GM20000 (cell line): ENCODE data around the gene KREMEN1.

Experiments used
- DNase-seq: peaks from one replicate; pipeline ENCODE4 v3.0.0; 2012; ENCODE audit warnings: low spot score
- CTCF ChIP-seq: IDR thresholded peaks from 2 replicates; pipeline ENCODE4 v1.5.1; 2012; ENCODE audit warnings: mild to moderate bottlenecking, control low read depth; ENCODE audit errors: extremely low read depth, missing control alignments

KREMEN1 gene

GRCh38 chr22:29211066-29211465 lies 138.2 kb downstream of the KREMEN1 start:
- TF ChIP-seq CTCF, result no peak
- DNase-seq, result no peak

- TF ChIP-seq CTCF, result no peak
- DNase-seq, result no peak
These were observed 138.6 kb downstream of the KREMEN1 start for GRCh38 chr22:29211466-29211865.

GRCh38 chr22:29212743-29213142 lies 139.9 kb downstream of the KREMEN1 start:
- TF ChIP-seq CTCF, result no peak
- no peak for DNase-seq

GRCh38 chr22:29213493-29213892 lies 140.7 kb downstream of the KREMEN1 start:
- no peak for DNase-seq
- no peak for TF ChIP-seq CTCF

GRCh38 chr22:29214232-29214631 lies 141.4 kb downstream of the KREMEN1 start:
- DNase-seq, result no peak
- no peak for TF ChIP-seq CTCF

GRCh38 chr22:29215012-29215860 lies 142.4 kb downstream of the KREMEN1 start:
- no peak for DNase-seq
- no peak for TF ChIP-seq CTCF

GRCh38 chr22:29216011-29216872 lies 143.4 kb downstream of the KREMEN1 start:
- no peak for TF ChIP-seq CTCF
- no peak for DNase-seq
